Measurements from ENCODE around the gene CDHR3.

DNA sequence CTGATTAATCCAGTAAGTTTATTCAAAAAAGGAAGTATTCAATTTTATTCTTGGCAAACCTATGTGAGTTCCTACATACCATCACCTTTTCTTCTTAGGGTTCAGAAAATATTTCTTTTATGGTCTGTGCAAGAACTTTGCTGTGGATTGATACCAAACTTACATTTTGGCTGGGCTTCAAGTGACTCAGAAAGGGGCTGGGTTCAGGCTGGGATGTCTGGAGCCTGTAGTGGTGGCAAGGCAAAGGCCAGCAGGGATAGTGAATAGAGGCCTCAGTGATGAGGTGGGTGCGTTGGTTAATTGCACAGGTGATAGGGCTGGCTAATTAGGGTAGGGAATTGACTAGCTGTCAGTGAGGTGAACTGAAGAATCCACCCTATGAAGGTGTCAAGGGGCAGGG is 46.5 kb upstream of the CDHR3 start:
- TF ChIP-seq CTCF (IDR thresholded peaks at IDR 0.05; ENCODE audit: insufficient read depth, low read depth, low read length) = no peak
- no peak for TF ChIP-seq EZH2 (IDR thresholded peaks at IDR 0.05; ENCODE audit: insufficient read depth, low read length)
